ENCODE data around the gene SPN.
"Not testable (repeated sequence)": the region's sequence is repeated elsewhere in the genome, so short reads cannot be mapped to it uniquely, and the experiment has no call there.

The SPN gene

GRCh38 chr16:29665294-29666077 is 2.4 kb downstream of the SPN start:
- H3K79me2 ChIP-seq (ENCODE audit: insufficient read depth, low read depth) = no peaks in the 10 kb centered on the region
- TF ChIP-seq, protein P1, sequence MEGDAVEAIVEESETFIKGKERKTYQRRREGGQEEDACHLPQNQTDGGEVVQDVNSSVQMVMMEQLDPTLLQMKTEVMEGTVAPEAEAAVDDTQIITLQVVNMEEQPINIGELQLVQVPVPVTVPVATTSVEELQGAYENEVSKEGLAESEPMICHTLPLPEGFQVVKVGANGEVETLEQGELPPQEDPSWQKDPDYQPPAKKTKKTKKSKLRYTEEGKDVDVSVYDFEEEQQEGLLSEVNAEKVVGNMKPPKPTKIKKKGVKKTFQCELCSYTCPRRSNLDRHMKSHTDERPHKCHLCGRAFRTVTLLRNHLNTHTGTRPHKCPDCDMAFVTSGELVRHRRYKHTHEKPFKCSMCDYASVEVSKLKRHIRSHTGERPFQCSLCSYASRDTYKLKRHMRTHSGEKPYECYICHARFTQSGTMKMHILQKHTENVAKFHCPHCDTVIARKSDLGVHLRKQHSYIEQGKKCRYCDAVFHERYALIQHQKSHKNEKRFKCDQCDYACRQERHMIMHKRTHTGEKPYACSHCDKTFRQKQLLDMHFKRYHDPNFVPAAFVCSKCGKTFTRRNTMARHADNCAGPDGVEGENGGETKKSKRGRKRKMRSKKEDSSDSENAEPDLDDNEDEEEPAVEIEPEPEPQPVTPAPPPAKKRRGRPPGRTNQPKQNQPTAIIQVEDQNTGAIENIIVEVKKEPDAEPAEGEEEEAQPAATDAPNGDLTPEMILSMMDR (conservative IDR thresholded peaks at IDR 0.05; ENCODE audit: low read depth, low read length) = no peak
- no peak overlapping the region for H3K4me3 ChIP-seq (IDR thresholded peaks at IDR 0.05; ENCODE audit: insufficient read depth, low read depth, low read length)
- peaks cover 9% of the 10 kb centered on the region for H3K4me1 ChIP-seq (ENCODE audit: low read depth, poor library complexity, severe bottlenecking)
- H3K27ac ChIP-seq = no peak overlapping the region
- no peak overlapping the region for H3K9ac ChIP-seq
- no peak overlapping the region for H3K4me2 ChIP-seq
- H2AFZ ChIP-seq (ENCODE audit: low read depth) = no peak overlapping the region
- no peaks in the 10 kb centered on the region for H3K27me3 ChIP-seq (ENCODE audit: insufficient read depth, low read depth)
- H3K36me3 ChIP-seq (ENCODE audit: insufficient read depth) = no peaks in the 10 kb centered on the region
- H4K20me1 ChIP-seq (ENCODE audit: insufficient read depth) = no peaks in the 10 kb centered on the region

DNA sequence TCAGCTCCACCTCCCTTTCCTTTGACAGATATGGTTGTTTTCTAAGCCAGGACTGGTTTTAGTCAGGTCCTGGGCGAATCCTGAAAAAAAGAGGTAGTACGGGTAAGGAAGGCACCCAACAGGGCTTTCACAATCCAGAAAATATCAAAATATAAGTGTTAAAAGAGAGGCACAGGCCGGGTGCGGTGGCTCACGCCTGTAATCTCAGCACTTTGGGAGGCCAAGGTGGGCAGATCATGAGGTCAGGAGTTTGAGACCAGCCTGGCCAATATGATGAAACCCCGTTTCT is 4.2 kb downstream of the SPN start:
- H3K27me3 ChIP-seq (ENCODE audit: insufficient read depth, low read depth); H2AFZ ChIP-seq (ENCODE audit: low read depth); H3K4me1 ChIP-seq (ENCODE audit: low read depth, poor library complexity, severe bottlenecking); H4K20me1 ChIP-seq (ENCODE audit: insufficient read depth); H3K4me2 ChIP-seq; H3K4me3 ChIP-seq (IDR thresholded peaks at IDR 0.05; ENCODE audit: insufficient read depth, low read depth, low read length); H3K27ac ChIP-seq; H3K79me2 ChIP-seq (ENCODE audit: insufficient read depth, low read depth); H3K36me3 ChIP-seq (ENCODE audit: insufficient read depth); H3K9ac ChIP-seq: not testable (repeated sequence)

GRCh38 chr16:29667755-29668154 is 4.7 kb downstream of the SPN start:
- TF ChIP-seq, protein P1 (conservative IDR thresholded peaks at IDR 0.05; ENCODE audit: low read depth, low read length) = no peak
- Histone ChIP-seq H3K27ac (no peak overlapping the region), H3K36me3 (ENCODE audit: insufficient read depth) (no peaks in the 10 kb centered on the region), H3K9ac (no peak overlapping the region), H3K4me2 (no peak overlapping the region), H3K27me3 (ENCODE audit: insufficient read depth, low read depth) (no peaks in the 10 kb centered on the region), H3K4me3 (IDR thresholded peaks at IDR 0.05; ENCODE audit: insufficient read depth, low read depth, low read length) (no peak overlapping the region), H3K4me1 (ENCODE audit: low read depth, poor library complexity, severe bottlenecking) (no peaks in the 10 kb centered on the region), H2AFZ (ENCODE audit: low read depth) (no peak overlapping the region), H3K79me2 (ENCODE audit: insufficient read depth, low read depth) (no peaks in the 10 kb centered on the region), H4K20me1 (ENCODE audit: insufficient read depth) (no peaks in the 10 kb centered on the region)

GRCh38 chr16:29668267-29668666 is 5.2 kb downstream of the SPN start:
- H3K27ac ChIP-seq = no peak overlapping the region
- H4K20me1 ChIP-seq (ENCODE audit: insufficient read depth) = no peaks in the 10 kb centered on the region
- H3K4me1 ChIP-seq (ENCODE audit: low read depth, poor library complexity, severe bottlenecking) = no peaks in the 10 kb centered on the region
- H3K79me2 ChIP-seq (ENCODE audit: insufficient read depth, low read depth) = no peaks in the 10 kb centered on the region
- no peak overlapping the region for H3K9ac ChIP-seq
- H3K4me3 ChIP-seq (IDR thresholded peaks at IDR 0.05; ENCODE audit: insufficient read depth, low read depth, low read length) = no peak overlapping the region
- H3K36me3 ChIP-seq (ENCODE audit: insufficient read depth) = no peaks in the 10 kb centered on the region
- H3K27me3 ChIP-seq (ENCODE audit: insufficient read depth, low read depth) = no peaks in the 10 kb centered on the region
- TF ChIP-seq, protein P1 (conservative IDR thresholded peaks at IDR 0.05; ENCODE audit: low read depth, low read length) = no peak
- no peak overlapping the region for H2AFZ ChIP-seq (ENCODE audit: low read depth)
- H3K4me2 ChIP-seq = no peak overlapping the region

- peaks cover 4% of the 10 kb centered on the region for H3K4me1 ChIP-seq (ENCODE audit: low read depth, poor library complexity, severe bottlenecking)
- no peak overlapping the region for H2AFZ ChIP-seq (ENCODE audit: low read depth)
- H3K27me3 ChIP-seq (ENCODE audit: insufficient read depth, low read depth) = no peaks in the 10 kb centered on the region
- TF ChIP-seq, protein P1 (conservative IDR thresholded peaks at IDR 0.05; ENCODE audit: low read depth, low read length) = no peak
- no peak overlapping the region for H3K9ac ChIP-seq
- no peak overlapping the region for H3K4me2 ChIP-seq
- H3K4me3 ChIP-seq (IDR thresholded peaks at IDR 0.05; ENCODE audit: insufficient read depth, low read depth, low read length) = no peak overlapping the region
- H3K36me3 ChIP-seq (ENCODE audit: insufficient read depth) = no peaks in the 10 kb centered on the region
- H3K79me2 ChIP-seq (ENCODE audit: insufficient read depth, low read depth) = no peaks in the 10 kb centered on the region
- no peaks in the 10 kb centered on the region for H4K20me1 ChIP-seq (ENCODE audit: insufficient read depth)
- no peak overlapping the region for H3K27ac ChIP-seq
Observed at GRCh38 chr16:29673501-29673900, 10.5 kb downstream of the SPN start.

Measured in KMS-11 (cell line).